ENCODE results near the gene TJAP1.

GRCh38 chr6:43428874-43429273 is 48.5 kb upstream of the TJAP1 start:
- TF ChIP-seq CTCF (conservative IDR thresholded peaks at IDR 0.05 in 1 of 2, IDR thresholded peaks at IDR 0.05 in 1 of 2; ENCODE audit: low read depth in 1 of 2, low read length in 2 of 2) (no peak), EZH2 (IDR thresholded peaks at IDR 0.05; ENCODE audit: low read length, missing control alignments) (no peak)

All from fibroblast of lung (primary cell).